Astrocyte (in vitro differentiated cells and primary cell): ENCODE data around the gene TSPAN33.

ENCODE experiments used
- EZH2 ChIP-seq: IDR thresholded peaks from 2 replicates; pipeline ENCODE4 v1.6.1; 2012; ENCODE audit warnings: mild to moderate bottlenecking, low read length, inconsistent platforms; ENCODE audit not compliant: insufficient read depth
- TF ChIP-seq, protein P1 (sequence below): IDR thresholded peaks from 2 replicates; pipeline ENCODE4 v1.5.1; 2011; ENCODE audit warnings: low read depth, mild to moderate bottlenecking, inconsistent platforms, low read length, moderate library complexity; ENCODE audit not compliant: insufficient read depth

DNA sequence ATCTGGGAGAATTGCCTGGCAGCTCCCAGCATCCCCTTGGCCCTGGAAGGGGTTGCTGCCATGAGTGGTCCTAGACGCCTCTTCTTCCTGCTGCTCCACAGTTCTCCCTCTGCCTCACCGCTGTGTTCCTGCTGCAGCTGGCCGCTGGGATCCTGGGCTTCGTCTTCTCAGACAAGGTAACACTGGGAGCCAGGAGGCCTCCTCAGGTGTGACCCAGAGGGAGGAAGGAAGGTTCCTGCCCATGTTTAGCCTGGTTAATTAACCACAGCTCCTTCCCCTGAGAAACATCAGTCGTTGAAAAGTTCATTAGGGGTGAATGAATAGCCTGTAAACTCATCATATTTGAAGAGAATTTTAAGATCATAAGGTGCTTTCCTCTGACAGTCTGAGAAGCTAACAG is 18.2 kb downstream of the TSPAN33 start:
- TF ChIP-seq, protein P1, sequence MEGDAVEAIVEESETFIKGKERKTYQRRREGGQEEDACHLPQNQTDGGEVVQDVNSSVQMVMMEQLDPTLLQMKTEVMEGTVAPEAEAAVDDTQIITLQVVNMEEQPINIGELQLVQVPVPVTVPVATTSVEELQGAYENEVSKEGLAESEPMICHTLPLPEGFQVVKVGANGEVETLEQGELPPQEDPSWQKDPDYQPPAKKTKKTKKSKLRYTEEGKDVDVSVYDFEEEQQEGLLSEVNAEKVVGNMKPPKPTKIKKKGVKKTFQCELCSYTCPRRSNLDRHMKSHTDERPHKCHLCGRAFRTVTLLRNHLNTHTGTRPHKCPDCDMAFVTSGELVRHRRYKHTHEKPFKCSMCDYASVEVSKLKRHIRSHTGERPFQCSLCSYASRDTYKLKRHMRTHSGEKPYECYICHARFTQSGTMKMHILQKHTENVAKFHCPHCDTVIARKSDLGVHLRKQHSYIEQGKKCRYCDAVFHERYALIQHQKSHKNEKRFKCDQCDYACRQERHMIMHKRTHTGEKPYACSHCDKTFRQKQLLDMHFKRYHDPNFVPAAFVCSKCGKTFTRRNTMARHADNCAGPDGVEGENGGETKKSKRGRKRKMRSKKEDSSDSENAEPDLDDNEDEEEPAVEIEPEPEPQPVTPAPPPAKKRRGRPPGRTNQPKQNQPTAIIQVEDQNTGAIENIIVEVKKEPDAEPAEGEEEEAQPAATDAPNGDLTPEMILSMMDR, result no peak
- TF ChIP-seq EZH2, result no peak
